Fibroblast of pulmonary artery (primary cell): ENCODE data around the gene MYD88.

Experiments
- DNase-seq: peaks from one replicate; pipeline ENCODE4 v3.0.0-alpha.2; 2010; ENCODE audit warnings: low read depth
- H3K4me3 ChIP-seq: replicated peaks from 2 replicates; pipeline ENCODE4 v1.5.1; 2011; ENCODE audit warnings: low read depth, mild to moderate bottlenecking, control low read depth, low read length, moderate library complexity
- CTCF ChIP-seq: IDR thresholded peaks from 2 replicates; pipeline ENCODE4 v1.5.1; 2011; ENCODE audit warnings: mild to moderate bottlenecking, control low read depth, low read length, inconsistent platforms; ENCODE audit errors: missing control alignments

MYD88 gene

DNA sequence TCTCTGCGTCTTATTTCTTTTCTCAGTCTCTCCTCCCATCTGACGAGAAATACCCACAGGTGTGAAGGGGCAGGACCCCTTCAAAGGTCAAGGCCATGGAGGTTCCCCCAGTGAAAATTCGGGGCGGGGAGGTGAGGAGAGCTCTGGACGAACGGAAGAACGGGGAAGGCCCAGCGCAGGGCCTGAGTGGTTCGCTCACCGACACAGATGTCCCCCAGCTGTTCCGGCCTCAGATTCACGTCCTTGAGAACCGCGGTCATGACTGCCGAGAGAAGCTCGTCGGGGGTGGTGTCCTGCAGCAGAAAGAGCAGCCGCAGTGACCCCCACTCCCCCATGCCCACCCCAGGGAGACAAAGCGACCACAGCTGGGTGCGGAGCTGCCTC lies 2.1 kb upstream of the MYD88 start:
- peak overlapping the region; percentile 83 for H3K4me3 ChIP-seq
- TF ChIP-seq CTCF = no peak
- peak; percentile 40 for DNase-seq

DNA sequence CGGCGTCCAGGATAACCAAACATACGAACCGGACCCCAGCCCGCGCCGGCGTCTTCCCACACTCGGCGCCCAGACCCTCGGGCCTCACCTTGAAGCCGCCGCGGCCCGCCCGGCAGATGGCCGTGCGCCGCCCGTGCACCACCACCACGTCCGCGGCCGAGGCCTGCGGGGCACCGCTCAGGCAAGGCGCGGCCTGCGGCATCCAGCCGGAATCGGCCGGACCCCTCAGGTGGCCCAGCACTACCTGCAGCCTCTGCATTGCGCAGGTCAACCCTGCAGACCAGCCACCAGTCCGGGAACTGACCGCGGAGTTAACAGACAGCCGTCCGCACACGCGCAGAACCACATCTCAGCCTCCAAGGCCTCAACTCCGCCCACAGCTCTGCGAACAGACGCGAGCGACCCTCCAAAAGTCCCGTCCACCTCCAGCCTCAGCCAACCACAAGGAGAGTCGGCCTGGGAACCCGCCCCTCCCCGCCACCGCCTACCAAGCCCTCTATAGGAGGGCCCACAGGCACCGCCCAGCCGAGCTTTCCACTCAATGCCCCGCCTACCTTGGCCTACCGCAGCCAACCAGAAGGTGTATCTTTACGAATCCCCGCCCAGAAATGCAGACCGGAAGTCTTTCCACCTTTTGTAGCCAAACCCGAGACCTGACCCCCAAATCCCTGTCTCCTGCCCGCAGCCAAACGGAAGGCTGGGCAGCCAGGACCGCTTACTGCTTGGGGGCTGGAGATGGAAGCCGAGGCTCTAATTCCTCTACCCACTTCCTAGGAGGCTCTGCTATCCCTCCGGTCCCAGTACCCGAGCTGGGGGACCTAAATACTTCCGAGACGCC lies 1.5 kb upstream of the MYD88 start, which contains the start of gene ACAA1:
ACAA1 (minus strand) TSS at position 351 of the 838 bp plus-strand sequence; CDS start at position 259, 92 bp downstream.
- TF ChIP-seq CTCF = no peak
- H3K4me3 ChIP-seq = peak within 1 kb of the TSS; percentile 83
- peak; percentile 99 for DNase-seq

- TF ChIP-seq CTCF = no peak
- H3K4me3 ChIP-seq = peak overlapping the region; percentile 83
- no peak for DNase-seq
Observed at GRCh38 chr3:38137615-38138348, 679 bp upstream of the MYD88 start.

- peak overlapping the region; percentile 83 for H3K4me3 ChIP-seq
- no peak for DNase-seq
- no peak for TF ChIP-seq CTCF
Observed at GRCh38 chr3:38139191-38139590, 730 bp downstream of the MYD88 start.

GRCh38 chr3:38139652-38140051 lies 1.2 kb downstream of the MYD88 start:
- no peak for DNase-seq
- peak overlapping the region; percentile 83 for H3K4me3 ChIP-seq
- no peak for TF ChIP-seq CTCF

GRCh38 chr3:38140326-38141172 lies 2.1 kb downstream of the MYD88 start:
- DNase-seq = no peak
- H3K4me3 ChIP-seq = no peak overlapping the region
- TF ChIP-seq CTCF = no peak
